ENCODE data around the gene ANTXR1.
"Not testable (repeated sequence)": the region's sequence is repeated elsewhere in the genome, so short reads cannot be mapped to it uniquely, and the experiment has no call there.

The ANTXR1 gene

DNA sequence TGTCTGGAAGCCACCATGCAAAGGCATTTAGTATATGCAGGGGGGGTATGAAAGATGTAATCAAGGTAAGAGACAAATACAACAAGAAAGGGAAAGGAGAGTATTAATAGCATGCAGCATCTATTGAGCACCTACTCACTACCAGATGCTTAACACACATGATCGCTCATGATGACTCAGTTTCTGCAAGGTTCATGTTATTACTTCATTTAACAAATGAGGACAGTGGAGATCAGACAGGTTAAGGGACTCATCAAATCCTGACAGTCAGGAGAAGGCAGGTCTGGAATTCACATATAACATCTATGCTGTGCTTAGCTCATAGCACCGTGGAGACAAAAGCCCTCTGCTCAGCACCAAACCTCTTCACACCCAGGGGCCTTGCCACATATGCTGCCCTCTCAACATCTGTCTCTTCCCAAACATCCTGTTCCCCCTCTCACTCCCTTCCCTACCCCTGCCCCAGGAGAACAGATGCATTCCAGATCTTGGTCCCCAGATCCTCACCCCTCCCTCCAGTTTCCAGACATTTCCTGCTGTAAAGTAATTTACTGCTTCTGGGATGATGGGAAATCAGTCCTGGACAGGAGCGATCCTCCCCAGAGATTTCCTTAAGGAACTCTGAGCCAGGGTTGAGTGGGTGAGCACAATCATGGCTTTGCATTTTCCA lies 155.3 kb downstream of the ANTXR1 start:
- no peak for DNase-seq

DNA sequence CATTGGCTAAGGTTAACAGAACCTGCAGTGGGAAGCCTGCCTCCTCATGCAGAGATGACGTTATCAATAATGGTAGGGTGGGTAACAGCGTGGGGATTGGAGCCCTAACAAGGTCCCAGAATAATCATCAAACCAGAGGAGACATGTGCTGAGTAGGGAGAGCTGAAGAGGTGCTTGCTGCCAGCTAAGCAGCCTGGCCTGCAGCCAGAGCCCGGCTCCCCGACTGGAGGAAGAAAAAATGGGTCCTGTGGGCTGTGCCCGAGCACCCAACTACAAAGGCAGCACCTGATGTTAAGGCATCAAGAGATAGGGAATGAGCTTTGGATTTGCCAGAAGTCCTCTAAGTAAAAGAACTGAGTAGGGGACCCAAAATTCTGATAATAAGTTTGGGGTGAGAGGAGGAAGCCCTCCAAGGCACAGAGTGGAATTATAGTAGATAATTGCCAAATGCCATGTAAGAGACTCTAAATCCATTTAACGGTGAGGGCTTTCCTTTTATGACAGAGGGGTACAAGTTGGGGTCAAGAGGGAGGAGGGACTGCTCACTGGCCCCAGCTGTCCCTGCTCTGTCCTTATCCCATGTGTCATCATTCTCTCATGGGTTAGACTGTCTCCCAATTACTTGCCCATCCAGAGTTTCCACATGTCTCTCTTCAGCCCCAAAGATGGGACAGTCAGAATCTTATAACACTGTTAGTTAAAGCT lies 156.1 kb downstream of the ANTXR1 start:
- DNase-seq = no peak

DNA sequence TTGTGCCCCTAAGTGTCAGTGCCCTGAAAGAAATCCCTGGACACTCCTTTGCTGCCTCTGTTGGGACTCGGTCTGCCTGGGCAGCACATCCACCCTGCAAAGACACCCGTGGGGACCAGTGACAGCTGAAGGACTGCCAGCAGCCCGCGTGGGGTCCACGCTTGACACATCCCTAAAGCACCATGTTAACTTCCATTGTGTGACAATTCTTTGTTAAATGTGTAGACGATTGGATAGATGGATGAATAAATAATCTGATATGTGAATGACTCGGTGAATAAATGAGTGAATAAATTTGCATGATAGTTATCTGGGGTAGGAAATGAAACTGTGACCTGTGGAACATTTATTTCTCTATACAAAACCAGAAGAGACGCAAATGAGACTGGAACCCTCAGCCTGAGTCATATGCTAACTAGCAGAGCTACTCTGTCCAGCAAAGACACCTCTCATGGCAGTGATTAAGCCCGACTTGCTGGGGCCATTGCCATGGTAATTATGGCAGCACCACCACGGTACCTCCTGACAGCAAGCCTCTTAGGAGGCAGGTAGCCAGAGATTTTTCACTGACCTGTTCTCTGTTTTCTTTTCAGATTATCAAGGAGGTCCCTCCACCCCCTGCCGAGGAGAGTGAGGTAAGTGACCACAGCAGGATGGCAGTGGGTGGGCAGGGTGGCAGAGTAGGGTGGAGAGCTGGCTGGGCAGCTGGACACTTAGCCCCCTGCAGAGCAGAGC lies 156.8 kb downstream of the ANTXR1 start:
- no peak for DNase-seq

DNA sequence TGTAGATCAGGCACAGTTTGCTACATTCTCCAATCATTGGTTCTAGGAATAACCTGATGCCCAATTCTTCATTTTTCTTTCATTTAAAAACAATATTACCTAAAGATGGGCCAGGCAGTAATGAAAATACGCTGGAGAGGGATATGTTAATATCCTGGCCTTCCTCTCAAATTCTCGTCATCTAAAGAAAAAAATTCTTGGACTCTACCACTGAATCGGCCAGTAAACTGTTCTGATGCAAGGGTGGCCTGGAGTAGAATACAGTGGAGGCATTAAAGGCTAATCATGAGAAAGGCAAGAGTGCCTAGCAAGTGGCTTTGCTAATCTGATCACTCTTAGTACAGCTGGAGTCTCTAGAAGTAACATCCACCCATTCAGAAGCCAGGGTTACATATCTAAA lies 157.7 kb downstream of the ANTXR1 start:
- DNase-seq = no peak

DNA sequence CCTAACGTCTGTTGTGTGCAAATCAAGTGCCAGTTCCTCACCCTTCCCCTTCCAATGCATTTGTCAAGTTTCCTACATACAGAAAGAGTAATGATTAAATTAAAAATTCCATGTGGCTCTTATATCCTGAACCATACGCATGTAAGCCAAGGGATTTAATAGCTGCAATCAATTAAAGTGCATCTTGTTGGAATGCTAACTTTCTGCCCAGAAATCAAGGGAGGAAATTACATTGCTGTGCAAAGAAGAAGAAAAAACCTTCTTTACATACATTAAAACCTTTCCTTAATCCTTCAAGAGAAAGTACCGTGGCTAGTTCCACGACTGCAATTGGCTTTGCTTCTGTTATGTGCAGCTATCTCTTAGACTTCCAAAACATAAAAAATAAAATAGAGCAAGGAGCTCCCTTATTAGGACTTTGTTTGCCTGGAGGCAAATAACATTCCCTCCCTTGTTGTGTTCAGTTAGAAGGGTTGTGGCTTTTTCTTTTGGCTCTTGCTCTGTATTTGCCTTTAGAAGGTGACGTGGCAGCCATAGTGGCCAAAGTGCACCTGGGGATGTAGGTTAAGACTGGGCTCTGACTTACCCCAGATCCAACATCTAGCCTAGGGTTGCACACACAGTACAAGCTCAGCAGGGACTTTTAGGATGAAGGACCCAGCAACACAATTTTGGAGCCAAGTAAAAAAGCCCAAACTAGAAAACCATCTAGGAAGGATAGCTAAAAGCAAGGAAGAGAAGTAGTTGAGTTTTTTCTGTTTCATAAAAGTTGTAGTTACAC lies 158.3 kb downstream of the ANTXR1 start:
- DNase-seq = no peak

DNA sequence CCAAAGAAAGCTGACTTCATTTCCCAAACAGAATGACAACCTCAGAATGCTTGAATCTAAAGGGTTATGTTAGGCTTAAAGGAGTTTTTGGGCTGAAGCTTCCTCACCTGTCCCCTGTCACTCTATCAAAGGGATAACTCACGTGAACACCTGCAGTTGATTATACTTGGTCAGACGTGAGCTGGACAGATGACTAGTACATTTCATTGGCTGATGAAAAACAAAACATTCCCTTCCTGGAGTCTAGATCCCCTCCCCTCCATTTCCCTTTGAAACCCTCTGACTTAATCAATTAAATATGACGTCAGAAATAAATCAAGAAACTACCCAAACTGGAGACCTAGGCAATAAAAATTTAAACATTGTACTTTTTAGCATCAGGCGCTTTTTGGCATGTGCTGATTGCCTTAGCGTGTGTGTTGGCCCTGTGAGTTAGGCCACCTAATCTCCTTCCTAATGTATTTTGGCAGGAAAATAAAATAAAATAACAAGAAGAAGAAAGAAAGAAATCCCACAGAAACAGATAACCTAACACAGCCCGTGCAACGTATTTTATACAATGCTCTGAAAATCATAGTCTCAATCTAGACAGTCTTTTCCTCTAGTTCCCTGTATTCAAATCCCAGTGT lies 159.0 kb downstream of the ANTXR1 start:
- no peak for DNase-seq

DNA sequence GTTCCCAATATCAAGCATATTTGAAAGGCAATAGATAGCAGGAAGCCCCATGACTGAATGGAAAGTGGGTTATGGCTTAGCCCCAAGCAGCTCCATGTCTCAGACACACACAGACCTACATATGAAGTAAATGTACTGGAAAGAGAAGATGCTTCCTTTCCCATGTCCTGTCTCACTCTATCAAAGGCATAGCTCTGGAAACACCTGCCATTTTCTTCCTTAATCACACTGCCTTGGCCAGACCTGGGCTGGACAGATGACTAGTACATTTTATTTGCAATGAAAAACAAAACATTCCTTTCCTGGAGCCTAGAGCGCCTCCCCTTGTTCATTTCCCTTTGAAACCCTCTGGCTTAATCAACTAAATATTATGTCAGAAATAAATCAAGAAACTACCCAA lies 160.7 kb downstream of the ANTXR1 start:
- no peak for DNase-seq

DNA sequence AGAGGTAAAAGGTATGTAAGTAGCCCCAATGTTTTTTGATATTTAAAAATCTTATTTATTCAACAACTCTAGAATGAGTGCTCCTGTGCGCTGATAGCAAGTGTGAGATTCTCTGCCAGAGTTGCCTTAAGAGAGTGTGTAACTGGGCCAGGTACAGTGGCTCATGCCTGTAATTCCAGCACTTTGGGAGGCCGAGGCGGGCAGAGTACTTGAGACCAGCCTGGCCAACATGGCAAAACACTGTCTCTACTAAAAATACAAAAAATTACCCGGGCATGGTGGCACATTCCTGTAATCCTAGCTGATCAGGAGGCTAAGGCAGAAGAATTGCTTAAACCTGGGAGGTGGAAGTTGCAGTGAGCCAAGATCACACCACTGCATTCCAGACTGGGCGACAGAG lies 161.2 kb downstream of the ANTXR1 start:
- not testable (repeated sequence) for DNase-seq

DNA sequence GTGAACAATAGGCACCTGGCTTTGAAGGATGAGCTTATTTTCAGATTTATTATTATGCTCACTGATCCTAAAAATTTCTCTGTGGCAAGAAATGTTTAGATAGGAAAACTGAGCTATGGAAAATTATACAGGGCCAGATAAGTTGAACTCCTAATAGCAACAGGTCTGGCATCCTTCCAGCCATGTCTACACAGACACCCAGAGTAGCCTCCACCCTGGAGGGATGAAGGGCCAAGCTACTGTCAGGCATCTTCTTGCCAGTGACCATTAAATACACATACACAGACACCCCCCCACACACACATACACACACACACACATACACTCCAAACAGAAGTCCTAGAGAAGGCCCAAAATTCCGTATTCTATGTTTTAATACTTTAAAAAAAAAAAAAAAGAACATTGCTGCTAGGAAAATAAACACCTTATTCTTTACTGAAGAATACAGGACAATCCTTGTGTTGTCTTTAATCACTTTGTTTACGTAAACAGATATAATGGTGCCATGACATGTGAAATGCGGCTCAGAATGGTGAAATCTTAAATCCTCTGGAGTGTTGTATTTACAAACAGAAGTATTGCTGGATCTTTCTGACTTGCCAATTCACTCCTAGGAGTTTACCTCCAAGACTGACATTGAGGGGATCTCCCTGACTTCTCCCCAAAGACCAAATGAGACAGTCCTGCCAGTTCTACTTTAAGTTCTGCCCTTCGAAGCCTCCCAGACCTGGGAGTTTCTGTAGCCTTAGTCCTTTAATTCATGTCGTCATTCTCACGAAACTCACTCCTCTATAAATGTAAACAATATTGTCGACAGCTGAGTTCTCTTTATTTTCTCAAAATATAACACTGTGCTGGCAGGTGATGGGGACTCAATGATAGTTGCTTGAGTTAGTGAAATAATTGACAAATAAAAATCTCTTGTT lies 163.1 kb downstream of the ANTXR1 start:
- DNase-seq = no peak

DNA sequence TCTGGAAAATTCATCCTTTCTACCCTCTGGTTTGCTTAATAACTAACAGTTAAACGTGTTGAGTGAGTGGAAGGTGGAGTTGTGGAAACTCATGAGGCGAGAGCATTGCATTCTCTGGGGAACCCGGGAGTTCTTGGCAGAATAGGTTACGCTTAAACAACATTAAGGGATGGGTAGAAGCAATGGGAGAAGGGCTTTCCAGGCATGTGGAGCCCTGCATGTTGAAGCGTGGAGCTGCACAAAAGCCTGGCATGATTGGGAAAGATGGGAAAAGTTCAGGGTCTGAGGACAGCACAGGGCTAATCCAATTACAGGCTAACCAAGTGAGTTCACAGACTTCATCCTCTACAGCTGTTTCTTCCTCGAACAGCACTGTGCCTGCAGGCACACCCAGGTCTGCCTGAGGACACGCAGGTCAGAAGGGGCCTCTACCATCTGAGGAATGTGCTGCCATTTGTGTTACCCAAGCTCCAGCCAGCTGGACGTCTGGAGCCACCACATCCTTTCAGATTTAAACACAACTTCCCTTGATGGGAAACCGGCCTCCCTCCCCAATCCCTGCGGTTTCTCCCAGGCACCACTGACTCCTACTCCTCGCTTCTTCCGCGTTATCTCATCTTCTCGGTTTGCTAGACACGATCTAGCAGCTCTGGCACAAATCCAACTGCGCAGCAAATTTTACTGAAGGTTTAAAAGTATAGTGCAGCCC lies 164.2 kb downstream of the ANTXR1 start:
- no peak for DNase-seq

DNA sequence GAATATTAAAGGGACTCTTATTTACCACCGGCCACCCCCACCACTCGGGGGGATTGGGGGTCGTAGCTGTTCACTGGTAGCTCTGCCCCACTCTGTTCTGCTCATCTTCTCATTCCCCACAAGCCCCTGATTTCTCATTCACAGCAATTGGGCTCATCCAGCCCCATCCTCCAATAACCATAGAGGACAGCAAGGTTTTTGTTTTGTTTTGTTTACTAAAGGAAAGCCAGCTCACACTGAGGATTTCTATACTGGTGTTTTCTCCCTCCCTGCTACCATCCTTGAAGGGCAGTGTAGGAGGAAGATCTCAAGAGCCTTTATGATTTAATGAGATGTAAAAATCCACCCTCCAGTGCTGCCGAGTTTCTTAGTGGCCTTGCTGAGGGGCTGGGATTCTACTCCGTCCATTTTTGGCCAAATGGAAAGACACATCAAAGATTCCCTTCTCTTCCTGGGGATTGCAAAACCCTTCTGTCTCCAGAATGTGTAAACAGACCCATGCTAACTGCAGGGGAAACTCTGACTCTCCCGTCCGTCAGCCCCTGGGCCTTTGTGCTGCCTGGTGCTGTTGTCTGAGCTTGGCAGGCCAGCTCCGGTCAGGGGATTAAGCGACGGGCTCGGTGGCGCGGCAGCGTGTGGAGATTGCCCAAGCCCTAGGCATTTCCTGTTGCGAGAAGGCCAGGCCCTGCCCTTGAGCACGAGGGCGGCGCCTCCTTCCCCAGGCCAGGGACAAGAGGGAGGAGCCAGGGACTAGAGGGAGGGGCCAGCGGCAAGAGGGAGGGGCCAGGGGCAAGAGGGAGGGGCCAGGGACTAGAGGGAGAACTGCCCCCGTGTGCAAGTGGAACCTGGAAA lies 165.0 kb downstream of the ANTXR1 start:
- DNase-seq = no peak

DNA sequence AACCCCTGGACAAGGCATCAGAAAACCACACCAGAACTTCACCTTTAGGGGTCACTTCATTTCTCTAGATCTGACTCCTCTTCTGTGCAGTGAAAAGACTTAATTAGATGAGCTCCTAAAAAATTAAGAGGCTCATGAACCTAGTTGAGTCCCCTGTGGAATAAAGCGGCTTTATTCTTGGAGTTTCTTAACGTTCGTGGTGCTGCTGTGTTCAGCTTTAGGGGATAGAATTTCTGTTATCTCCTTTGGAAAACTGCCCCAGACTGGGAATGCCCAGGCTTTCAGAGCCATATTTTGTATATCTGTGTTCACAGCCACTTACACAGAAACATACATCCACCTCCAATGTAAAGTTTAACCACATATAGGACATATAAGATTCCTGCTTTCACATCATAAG lies 165.8 kb downstream of the ANTXR1 start:
- no peak for DNase-seq

DNA sequence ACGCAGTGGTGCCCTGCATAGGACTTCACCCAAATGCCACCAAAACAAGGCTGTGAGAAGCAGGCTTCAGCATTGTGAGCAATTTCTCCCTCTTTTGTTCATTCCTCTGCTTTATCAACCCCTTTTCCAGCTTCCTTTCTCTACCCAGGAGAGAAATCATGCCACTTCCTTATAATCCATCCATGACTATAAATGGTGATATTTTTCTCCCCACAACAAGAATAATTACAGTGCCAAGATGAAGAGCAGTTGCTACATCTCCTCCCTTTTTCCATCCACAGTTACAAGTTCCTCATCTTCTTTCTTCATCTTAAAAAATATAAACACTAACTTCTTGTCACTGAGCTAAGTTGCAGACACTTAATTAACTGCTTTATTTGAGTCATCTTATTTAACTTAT lies 167.2 kb downstream of the ANTXR1 start:
- no peak for DNase-seq

DNA sequence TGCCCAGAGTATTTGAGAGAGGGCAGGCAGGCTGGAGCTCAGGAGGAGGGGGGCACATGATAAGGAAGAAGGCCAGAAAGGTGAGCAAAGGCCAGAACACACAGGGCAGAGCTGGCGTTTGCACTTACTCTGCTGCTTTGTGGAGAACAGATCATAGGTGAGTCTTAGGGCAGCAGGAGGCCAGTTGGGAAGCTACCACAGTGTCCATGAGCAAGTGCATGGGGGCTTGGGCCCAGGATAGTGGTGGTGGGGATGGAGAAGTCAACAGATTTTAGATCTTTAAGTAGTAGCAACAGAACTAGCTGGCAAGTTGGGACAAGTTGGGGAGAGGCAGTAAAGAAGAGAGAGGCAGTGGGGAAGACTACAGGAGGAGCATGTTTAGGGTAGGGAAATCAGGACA lies 168.0 kb downstream of the ANTXR1 start:
- no peak for DNase-seq

DNA sequence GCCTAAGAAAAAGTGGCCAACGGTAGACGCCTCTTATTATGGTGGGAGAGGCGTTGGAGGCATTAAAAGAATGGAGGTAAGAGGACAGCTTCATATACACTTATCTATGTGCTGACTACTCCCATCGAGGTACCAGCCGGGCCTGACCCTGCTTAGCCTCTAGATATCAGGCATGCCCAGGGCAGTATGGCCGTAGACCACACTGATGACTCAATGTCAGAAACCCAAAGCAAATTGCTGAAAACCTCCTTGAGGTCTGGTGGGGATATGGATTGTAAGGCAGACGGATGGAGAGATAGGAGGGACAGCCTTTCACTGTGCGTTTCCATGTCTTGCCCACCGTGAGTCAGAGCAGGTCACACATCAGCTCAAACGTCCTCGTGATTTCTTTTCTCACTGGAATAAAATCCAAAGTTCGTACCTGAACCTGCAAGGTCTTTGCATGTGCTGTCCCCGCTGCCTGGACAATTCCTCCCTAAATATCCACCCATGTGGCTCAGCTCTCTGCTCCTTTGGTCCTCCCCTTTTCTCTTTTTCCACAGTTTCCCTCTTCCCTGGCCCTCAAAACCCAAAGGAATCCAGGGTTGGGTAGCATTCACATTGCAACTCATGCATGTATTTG lies 168.9 kb downstream of the ANTXR1 start:
- no peak for DNase-seq

DNA sequence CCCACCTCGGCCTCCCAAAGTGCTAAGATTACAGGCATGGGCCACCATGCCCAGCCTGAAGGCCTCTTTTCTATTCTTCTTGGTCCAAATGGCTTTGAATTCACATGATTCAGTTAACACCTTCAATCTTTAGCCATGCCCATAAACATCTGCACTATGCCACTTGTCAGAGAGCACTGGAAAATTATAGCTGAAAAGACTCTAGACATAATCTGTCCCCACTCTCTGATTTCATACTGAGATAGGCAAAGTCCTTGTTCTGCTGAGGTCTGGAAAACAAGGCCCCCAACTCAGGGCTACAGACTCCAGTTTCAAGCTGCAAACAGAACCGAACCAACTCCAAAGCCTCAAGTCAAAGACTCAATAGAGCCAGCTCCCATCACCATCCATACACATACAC lies 170.7 kb downstream of the ANTXR1 start:
- DNase-seq = no peak

DNA sequence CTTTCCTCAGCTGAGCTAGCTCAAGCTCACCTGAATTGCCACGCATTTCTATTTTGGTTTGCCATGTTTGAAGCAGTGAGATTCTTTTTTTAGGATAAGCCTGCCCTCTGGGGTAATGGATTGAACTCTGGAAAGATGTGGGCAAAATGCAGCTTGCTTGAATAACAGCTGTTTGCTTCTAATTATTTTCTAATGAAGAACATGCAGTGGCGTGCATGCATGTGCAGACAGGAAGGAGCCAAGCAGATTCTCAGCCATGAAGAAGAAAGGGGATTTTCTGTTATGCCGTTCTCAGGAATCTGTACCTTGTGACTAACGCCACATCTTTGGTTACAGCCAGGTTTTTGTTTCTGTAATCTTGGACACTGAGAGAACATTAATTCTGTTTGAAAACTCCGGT lies 171.2 kb downstream of the ANTXR1 start:
- no peak for DNase-seq

DNA sequence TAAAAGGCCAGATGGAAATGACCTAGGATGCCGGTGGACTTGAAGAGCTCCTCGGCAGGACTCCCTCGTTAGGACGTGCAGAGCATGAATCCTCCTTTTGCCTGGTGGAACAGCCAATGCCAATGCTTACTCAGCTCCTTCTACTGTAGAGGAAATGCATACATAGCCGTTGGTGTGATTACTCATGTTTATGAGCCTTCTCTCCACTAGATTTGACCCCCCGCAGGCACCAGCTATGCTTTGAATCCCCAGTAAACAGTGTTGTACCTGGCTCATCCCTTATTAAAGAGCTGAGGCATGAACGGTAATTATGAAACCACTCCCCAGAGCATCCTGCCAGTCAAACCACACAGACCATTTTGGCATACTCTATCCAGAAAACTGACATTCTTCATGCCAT lies 172.8 kb downstream of the ANTXR1 start:
- DNase-seq = peak; percentile 3

DNA sequence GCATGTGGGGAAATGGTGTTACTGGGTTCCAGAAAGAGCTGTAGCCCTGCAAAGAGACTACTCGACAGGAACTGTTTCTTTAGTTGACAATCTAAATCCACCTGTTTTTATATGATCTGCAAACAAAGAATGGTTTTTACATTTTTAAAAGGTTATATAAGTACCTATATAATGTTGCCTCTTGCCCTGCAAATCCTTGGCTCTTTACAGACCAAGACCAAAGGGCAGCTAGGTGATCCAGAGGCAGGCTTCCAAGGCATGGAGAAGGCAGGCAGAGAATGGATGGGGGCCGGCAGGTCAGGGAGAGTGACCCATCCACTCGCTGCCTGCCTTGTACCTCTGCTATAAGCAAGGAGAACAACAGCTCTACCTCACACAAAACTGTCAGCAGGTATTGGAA lies 173.6 kb downstream of the ANTXR1 start:
- no peak for DNase-seq
